H1 (cell line): ENCODE measurements around the gene PLEKHG3. TPM values are rescaled to one million over a fixed set of nuclear protein-coding genes. Genes with fewer than 3 reads are reported as not detected.

Experiments
- KDM5A ChIP-seq: fragments of 200-600 bp; IDR thresholded peaks from 2 replicates; pipeline ENCODE4 v1.7.1; 2012; ENCODE audit warnings: mild to moderate bottlenecking, low read length, inconsistent platforms, mixed read lengths
- polyA plus RNA-seq, 7 experiments: library from polyadenylated mRNA; depleted of rRNA in 3 of 7; stranded (reverse) in 5 of 7; unstranded in 2 of 7; fragments of >200 nt in 5 of 7; fragments of 200-250 nt in 2 of 7; gene quantifications; 1 replicate in 5 of 7; 2 replicates in 1 of 7; 4 replicates in 1 of 7; pipeline versions ENCODE4 v1.2.1 to v1.2.3, GENCODE V29; 2011 to 2013; ENCODE audit warnings: missing spikeins in 2 of 7, mixed read lengths in 2 of 7
- total RNA-seq: library from RNA; stranded (reverse); fragmentation: NEBNext Ultra II Directional; extraction: Animal tissue kit (Norgen Biotek cat#: 25700); gene quantifications from 2 replicates; pipeline ENCODE4 v1.2.1, GENCODE V29; 2021
- TF ChIP-seq, protein P1 (sequence below): fragments of 300-600 bp; sonication (generic); IDR thresholded peaks from 2 replicates; pipeline ENCODE4 v1.7.1; 2012; ENCODE audit warnings: low read length, moderate library complexity, mild to moderate bottlenecking, inconsistent platforms; ENCODE audit not compliant: insufficient replicate concordance

PLEKHG3 gene
- total and polyA plus RNA-seq, 2 of the 8 experiments (the other 6 are each of a cell fraction or from before 2014, with no cell fraction given) = 43.4 to 90.6 TPM

DNA sequence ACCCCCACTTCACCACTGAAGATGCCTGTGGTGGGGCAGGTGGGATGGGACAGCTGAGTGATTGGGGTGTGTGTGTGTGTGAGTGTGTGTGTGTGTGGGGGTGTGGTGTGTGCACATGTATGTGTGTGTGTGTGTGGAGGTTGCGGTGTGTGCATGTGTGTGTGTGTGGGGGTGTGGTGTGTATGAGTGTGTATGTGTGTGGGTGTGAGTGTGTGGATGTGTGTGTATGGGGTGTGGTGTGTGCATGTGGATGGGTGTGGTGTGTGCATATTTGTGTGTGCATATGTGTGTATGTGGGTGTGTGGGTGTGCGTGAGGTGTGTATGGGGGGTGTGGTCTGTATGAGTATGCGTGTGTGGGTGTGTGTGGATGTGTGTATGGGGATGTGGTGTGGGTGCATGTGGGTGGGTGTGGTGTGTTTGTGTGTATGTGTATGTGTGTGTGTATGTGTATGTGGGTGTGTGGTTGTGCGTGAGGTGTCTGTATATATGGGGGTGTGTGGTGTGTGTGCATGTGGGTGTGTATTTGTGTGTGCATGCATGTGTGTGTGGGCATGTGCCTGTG is 61.6 kb downstream of the PLEKHG3 start (continued):
- TF ChIP-seq, protein P1, sequence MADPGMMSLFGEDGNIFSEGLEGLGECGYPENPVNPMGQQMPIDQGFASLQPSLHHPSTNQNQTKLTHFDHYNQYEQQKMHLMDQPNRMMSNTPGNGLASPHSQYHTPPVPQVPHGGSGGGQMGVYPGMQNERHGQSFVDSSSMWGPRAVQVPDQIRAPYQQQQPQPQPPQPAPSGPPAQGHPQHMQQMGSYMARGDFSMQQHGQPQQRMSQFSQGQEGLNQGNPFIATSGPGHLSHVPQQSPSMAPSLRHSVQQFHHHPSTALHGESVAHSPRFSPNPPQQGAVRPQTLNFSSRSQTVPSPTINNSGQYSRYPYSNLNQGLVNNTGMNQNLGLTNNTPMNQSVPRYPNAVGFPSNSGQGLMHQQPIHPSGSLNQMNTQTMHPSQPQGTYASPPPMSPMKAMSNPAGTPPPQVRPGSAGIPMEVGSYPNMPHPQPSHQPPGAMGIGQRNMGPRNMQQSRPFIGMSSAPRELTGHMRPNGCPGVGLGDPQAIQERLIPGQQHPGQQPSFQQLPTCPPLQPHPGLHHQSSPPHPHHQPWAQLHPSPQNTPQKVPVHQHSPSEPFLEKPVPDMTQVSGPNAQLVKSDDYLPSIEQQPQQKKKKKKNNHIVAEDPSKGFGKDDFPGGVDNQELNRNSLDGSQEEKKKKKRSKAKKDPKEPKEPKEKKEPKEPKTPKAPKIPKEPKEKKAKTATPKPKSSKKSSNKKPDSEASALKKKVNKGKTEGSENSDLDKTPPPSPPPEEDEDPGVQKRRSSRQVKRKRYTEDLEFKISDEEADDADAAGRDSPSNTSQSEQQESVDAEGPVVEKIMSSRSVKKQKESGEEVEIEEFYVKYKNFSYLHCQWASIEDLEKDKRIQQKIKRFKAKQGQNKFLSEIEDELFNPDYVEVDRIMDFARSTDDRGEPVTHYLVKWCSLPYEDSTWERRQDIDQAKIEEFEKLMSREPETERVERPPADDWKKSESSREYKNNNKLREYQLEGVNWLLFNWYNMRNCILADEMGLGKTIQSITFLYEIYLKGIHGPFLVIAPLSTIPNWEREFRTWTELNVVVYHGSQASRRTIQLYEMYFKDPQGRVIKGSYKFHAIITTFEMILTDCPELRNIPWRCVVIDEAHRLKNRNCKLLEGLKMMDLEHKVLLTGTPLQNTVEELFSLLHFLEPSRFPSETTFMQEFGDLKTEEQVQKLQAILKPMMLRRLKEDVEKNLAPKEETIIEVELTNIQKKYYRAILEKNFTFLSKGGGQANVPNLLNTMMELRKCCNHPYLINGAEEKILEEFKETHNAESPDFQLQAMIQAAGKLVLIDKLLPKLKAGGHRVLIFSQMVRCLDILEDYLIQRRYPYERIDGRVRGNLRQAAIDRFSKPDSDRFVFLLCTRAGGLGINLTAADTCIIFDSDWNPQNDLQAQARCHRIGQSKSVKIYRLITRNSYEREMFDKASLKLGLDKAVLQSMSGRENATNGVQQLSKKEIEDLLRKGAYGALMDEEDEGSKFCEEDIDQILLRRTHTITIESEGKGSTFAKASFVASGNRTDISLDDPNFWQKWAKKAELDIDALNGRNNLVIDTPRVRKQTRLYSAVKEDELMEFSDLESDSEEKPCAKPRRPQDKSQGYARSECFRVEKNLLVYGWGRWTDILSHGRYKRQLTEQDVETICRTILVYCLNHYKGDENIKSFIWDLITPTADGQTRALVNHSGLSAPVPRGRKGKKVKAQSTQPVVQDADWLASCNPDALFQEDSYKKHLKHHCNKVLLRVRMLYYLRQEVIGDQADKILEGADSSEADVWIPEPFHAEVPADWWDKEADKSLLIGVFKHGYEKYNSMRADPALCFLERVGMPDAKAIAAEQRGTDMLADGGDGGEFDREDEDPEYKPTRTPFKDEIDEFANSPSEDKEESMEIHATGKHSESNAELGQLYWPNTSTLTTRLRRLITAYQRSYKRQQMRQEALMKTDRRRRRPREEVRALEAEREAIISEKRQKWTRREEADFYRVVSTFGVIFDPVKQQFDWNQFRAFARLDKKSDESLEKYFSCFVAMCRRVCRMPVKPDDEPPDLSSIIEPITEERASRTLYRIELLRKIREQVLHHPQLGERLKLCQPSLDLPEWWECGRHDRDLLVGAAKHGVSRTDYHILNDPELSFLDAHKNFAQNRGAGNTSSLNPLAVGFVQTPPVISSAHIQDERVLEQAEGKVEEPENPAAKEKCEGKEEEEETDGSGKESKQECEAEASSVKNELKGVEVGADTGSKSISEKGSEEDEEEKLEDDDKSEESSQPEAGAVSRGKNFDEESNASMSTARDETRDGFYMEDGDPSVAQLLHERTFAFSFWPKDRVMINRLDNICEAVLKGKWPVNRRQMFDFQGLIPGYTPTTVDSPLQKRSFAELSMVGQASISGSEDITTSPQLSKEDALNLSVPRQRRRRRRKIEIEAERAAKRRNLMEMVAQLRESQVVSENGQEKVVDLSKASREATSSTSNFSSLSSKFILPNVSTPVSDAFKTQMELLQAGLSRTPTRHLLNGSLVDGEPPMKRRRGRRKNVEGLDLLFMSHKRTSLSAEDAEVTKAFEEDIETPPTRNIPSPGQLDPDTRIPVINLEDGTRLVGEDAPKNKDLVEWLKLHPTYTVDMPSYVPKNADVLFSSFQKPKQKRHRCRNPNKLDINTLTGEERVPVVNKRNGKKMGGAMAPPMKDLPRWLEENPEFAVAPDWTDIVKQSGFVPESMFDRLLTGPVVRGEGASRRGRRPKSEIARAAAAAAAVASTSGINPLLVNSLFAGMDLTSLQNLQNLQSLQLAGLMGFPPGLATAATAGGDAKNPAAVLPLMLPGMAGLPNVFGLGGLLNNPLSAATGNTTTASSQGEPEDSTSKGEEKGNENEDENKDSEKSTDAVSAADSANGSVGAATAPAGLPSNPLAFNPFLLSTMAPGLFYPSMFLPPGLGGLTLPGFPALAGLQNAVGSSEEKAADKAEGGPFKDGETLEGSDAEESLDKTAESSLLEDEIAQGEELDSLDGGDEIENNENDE = no peak
- no peak for TF ChIP-seq KDM5A
